RCC 7860 (cell line): Measurements from ENCODE around the gene DNMT3A.

Source experiments
- DNase-seq: peaks from one replicate; pipeline ENCODE4 v3.0.0-alpha.2; 2015; ENCODE audit warnings: low spot score
- FAIRE-seq: peaks from 2 replicates; lab custom pipeline; 2012; peaks lifted over from hg19 to GRCh38; lab: Jason Lieb, UNC

The DNMT3A gene

DNA sequence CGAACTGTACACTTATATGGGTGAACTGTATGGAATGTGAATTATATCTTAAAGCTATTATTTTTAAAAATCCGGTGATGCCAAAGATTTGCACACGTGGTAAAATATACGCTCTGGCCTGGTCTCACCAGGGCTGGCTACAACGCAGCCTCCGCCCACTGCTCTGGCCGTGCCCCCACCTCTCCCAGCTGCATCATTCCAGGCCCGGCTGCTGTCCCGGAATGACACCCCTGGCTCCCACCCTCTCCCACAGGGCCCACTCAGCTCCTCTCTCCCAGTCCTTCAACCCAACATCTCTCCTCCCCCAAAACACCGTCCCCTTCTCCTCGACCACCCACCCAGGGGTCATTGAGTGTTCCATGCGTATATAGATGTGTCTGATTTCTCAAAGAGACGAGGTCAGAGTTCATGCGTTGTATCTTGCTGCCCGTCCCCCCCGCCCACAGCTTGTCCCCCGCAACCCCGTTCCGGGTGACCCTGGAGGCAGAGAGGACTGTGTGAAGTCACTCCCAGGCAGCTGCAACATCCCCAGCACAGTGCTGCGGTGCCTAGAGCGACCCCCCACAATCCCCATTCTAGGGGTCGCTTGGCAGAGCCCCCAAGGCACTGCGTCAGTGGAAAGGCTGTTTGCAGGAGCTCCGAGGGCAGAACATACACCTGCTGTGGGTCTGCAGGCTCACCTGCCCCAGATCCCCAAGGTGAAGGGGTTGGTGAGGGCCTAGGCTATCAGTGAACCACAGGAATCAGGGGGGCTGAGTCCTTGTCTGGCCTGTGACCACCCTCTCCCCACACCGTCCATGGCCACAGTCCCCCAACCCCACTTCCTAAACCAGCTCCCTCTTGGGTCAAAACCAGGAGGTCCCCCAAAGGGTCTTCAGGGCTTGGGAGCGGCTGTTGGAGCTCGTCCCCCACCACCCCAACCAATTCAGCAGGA, 13.3 kb downstream of the DNMT3A start:
- DNase-seq (no peak), FAIRE-seq (no peak)

DNA sequence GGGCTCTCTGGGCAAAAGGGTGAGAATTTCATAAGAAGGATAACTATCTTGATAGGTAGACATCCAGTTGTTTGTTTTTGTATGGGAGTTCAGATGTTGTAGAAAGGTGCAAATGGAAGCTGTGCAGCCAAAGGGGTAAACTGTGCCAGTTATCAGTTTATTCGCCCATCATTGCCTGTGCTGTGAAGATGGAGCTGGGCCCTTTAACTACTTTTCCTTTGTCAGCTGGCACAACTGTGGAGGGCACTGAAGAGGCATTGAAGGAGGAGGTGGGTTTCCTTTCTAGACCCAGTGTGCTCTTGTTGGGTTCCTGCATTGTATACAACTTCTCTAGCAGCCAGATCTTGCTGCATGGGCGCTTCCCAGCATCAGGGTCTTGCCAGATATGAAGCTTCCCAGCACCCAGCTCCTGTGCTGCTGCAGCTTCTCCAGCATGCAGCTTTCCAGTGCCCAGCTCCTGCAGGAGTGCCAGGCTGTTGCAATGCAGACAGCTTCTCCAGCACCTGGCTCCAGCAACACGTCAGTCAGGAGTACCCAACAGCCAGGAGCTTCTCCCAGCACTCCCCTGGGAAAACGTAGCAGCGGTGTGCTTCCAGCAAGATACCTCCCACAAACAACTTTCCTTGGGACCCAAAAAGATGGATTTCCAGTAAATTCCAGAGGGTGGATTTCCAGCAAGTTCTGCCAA, 15.3 kb downstream of the DNMT3A start:
- FAIRE-seq = no peak
- DNase-seq = no peak

GRCh38 chr2:25324905-25325592, 16.7 kb downstream of the DNMT3A start:
- FAIRE-seq (no peak), DNase-seq (no peak)

DNA sequence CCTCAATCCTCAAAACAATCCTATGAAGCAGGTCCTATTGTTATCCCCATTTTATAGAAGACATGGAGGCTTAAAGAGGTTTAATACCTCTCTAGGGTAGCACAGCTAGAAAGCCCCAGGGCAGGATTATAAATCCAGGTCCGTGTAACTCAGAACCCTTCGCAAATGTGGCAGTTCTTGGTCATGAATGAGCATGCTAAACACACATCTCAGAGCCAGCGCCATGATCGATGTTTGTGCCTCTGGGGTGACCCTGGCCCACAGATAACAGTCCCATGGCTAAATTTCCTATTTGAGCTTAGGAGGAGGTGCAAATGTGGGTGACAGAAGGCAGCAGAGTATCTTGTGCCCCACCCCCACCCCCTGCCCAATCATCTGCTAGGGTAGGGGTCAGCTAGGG, 17.5 kb downstream of the DNMT3A start:
- DNase-seq (no peak), FAIRE-seq (no peak)

DNA sequence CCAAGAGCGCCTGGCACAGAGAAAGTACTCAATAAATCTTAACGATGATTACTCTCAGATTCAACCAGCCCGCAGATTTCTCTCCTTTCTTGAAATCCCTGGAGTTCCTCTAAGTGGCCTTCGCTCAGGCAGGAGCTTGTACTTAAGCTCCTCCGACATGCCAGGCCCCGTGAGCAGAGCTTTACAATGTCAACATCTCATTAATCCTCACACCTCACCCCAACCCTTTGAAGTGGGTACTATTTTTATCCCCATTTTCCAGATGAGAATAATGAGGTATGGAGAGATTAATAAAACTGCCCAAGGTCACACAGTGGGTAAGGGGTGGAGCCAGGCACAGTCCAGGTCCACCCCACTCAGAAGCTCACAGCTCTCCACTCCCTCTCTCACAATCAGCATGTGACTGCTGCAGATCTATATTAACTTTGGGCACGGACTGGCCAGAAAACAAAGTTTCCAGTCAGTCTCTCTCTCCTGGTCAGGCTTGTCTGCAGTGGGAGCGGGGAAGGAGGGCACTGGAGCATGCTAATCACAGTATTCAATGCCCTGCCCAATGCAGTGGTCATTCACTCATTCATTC, 18.0 kb downstream of the DNMT3A start:
- no peak for FAIRE-seq

GRCh38 chr2:25323042-25323514, 18.6 kb downstream of the DNMT3A start:
- FAIRE-seq (no peak), DNase-seq (no peak)

More for the DNA sequence above, 18.0 kb downstream of the DNMT3A start:
- no peak for DNase-seq

DNA sequence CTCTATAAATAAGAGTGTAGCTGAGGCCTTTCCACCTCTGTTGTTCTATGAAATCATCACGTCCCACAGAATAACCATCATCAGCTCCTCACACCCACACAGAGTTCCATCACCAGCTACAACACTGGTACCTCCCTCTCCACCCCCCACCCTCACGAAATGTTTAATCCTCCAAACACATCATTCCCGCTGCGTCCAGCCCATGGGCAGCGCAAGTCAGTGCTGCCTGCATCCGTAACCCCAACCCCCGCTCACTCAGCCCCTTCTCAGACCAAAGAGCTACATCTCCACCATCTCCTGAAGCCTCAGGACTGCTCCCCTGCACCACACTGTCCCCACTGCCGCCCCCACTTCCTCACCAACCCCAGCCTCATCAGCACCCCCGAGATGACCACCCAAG, 19.4 kb downstream of the DNMT3A start:
- no peak for FAIRE-seq
- no peak for DNase-seq

DNA sequence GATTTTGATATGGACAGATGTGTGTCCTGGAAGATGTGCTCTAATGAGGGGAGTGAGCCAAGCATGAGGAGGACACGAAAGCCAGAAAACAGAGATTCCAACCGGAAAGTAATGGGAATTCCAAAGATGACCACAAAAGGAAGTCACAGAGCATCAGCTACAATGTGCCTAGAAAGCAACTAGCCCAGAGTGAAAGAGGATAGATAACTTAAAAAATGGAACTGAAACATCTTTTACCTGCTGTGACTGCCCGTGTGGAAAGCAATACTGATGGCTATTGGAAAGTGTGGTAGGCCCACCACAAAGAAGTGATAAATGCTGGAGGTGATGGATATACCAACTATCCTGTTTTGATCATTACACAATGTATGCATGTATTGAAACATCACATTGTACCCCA, 21.6 kb downstream of the DNMT3A start:
- no peak for DNase-seq
- FAIRE-seq = no peak

- FAIRE-seq (no peak), DNase-seq (no peak)
Measured at GRCh38 chr2:25316101-25316500, 25.6 kb downstream of the DNMT3A start.

- DNase-seq = no peak
- no peak for FAIRE-seq
Measured at GRCh38 chr2:25315316-25315680, 26.4 kb downstream of the DNMT3A start.

GRCh38 chr2:25314514-25315315, 27.0 kb downstream of the DNMT3A start:
- FAIRE-seq = no peak
- DNase-seq = no peak

DNA sequence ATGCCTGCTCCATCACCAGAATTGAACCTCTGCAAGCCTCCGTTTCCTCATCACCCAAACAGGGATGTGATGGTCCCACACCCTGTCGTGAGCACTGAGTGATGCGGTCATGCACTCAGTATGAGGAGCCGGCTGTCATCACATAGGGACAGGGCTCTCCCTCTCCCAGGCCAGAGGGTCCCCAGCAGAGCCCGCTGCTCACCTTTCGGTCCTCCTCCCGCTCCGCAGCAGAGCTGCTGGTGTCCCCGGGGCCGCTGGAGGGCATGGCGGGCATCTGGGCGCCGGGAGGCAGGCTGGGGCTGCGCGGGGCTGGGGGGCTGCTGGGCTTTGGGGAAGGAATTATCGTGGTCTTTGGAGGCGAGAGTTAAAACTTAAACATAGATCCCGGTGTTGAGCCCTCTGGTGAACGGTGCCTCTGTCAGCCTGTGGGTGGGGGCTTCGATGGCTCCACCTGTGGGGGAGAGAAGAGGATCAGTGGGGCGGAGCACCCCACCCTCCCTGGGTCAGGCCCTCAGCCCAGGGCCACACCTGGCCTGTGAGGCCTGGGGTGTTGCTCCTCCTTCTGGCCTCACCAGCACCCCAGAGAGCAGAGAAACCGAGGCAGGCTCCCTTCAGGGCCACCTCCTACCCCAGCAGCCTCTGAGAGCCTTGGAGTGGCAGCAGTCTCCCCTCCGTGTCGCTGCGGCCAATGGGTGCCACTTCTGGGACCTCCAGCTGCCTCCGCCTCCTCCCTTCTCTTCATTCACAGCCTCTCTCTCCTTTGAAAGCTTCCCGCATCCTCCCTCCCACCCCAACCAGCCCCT, 27.8 kb downstream of the DNMT3A start:
- FAIRE-seq (no peak), DNase-seq (no peak)

DNA sequence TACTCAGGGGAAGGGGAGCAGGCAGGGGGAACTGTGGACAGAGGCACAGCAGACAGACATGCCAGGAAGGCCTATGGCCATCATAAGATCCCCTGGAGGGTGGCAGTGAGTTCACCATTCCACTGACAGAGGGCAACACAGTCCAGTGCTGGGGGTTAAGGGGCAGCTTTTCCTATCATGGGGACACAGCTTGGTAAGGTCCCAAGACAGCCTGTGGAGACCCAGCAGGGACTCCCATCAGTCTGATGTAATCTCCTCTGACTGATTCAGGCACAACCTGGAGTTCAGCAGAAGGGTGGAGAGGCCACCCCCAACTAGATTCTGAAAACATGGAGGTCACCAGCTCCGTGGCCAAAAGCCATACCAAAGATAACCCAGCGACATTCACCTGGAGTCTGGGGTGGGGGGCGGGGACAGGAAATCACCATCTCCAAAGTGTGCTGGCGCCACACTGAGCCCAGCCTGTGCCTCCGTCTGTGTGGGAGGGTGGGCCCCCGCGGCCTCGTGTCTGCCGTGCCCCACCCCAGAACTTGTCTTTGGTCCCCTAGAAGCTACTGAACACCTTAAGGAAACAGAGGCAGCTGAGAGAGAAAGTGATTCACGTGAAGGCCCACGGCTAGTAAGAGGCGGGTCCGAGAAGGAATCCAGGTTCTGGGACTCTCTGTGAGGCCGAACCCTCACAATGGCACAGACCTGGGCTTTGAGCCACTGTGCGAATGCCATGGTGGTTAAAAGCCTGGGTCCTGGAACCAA, 28.6 kb downstream of the DNMT3A start:
- DNase-seq (no peak), FAIRE-seq (no peak)

- FAIRE-seq (no peak), DNase-seq (no peak)
Measured at GRCh38 chr2:25311865-25312575, 29.7 kb downstream of the DNMT3A start.

- FAIRE-seq (no peak), DNase-seq (no peak)
Measured at GRCh38 chr2:25310965-25311864, 30.5 kb downstream of the DNMT3A start.

- DNase-seq (no peak), FAIRE-seq (no peak)
Measured at GRCh38 chr2:25310709-25310964, 31.1 kb downstream of the DNMT3A start.

DNA sequence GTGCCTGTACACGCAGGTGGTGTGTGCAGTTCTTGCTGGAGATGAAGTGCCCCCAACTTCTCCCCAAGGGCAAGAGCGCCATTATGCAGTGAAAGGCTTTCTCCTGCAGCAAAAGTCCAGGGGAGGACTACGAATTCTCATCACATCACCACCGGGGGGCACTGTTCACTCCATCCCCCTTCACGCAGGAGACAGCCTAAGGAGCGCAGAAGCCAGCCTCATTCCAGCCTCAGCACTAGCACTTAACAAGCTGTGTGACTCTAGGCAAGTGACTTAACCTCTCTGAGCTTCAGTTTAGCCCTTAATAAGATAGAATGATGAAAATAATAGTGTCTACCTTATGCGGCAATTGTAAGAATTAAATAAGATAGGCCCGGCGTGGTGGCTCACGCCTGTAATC, 32.3 kb downstream of the DNMT3A start:
- no peak for FAIRE-seq
- peak; percentile 10 for DNase-seq
